Activated effector memory CD4-positive, alpha-beta T cell treated with Interleukin-2 at 50 U/mL for 16 hours (primary cell): ENCODE results near the gene IRAK1.

Experiments
- DNase-seq: peaks from one replicate; pipeline ENCODE4 v3.0.0-alpha.2; 2020

The IRAK1 gene

DNA sequence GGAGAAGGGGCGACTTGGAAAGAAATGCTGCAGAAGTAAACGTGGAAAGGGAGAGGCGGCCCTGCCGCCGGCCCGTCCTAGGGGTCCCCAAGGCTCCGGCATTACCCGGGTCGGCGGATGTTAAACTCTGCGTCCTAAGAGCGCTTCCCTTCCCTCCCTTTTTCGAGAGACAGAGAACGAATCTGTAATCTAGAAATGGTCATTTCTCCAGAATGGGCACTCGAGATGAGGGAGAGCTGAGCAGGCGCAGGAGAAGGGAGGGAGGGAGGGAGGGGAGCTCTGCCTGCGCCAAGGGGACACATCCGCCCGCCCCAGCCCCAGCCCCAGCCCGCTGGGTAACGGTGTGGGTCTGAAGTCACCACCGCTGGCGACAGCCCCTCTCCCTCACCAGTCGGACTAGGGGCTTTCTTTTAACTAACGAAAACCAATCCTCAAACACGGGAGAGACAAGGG is 49.8 kb downstream of the IRAK1 start:
- no peak for DNase-seq

DNA sequence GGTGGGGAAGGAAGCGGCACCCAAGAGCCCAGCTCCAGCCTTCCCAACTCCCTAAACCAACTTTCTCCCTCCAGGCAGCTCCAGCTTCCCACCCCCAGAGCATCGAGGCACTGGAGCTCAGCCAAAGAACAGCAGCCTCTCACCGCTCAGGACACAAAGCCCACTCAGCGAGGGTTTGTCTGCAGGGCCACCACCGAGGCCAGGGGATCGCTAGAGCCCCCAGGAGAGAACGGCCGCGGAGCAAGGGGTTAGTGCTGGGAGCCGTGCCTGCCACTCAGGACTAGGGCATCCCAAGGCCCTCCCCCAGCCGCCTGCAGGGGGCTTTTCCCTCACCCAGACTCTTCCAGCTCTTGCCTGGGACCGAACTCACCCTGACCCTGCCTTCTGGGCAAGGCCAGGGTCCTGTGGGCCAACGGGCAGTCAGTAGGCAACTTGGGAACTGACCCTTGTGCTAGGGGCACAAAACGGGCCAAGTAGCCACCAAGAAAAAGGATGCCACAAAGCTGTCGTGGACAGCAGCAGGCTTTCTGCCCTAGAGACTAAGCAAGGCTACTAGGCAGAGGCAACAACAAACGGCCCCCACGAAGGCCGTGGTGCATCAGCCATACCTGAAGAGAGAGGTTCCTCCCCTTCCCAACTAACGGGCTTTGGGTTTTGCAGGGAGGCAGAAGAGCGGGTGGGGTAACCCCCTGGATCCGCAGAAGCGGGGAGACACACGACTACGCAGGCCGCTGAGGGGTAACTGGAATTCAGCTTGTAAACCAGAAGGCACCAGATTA is 50.4 kb downstream of the IRAK1 start:
- no peak for DNase-seq

DNA sequence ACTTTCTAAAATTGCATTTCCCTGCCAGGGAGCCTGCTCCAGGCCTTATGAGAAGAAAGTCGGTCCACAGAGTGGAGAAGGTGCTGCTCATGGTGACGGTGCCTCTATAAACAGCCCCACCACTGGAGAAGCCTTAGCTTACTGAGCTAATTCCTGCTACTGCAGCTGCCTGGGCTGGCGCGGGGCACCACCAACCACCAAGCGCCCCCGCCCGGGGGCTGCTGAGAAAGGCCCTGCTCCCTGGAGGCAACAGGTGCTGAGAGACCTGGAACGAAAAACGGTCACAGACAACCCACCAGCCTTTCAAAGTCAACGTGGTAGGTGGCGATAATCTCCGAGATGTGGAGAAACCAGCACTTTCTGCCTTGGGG is 51.0 kb downstream of the IRAK1 start:
- DNase-seq = no peak

DNA sequence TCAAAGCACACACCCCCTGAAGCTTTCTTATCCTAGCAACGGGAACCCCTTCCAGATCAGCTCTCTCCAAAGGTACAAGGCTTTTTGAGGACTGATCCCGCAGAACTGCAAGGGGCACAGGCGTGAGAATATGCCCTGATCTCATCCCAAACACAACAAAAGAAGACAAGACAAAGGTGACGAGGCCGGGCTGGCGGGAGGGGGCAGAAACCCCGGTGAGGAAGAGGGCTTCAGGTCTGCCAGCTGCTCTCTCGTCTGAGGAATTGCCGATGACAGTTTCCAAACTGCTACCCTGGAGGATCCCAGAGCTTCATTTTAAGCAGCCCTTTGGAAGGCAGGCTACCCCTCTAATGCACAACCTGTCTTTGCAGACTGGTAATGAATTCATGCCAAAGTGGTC is 51.4 kb downstream of the IRAK1 start:
- DNase-seq = no peak

DNA sequence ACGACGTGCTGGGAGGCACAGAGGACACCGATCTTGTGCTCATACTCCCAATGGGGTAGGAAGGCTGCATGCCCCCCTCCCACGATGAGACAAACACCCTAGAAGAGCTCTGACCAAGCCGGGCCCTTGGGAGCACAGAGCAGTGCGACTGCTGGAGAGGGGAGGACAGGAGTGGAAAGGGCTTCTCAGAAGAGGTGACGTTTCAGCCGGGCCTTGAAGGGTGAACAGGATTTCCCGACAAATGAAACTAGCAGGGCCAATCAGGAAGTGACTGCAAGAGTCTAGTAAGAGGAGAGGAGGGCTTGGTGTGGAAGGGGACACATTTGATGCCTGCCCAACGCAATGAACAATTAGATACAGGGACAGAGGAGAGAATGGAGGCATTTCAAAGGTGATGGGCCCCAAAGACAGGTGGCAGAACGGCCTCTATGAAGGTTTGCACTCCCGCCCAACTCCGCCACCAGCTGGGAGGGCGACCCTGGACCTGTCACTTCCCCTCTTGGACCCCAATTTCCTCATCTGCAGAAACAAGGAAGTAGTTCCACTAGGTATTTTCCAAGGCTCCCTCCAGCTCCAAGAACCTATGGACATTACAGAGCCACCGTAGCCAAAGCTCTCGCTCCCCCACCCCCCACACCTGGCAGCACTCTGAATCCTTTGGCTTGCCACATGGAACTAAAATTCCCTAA is 52.0 kb downstream of the IRAK1 start:
- DNase-seq = no peak

DNA sequence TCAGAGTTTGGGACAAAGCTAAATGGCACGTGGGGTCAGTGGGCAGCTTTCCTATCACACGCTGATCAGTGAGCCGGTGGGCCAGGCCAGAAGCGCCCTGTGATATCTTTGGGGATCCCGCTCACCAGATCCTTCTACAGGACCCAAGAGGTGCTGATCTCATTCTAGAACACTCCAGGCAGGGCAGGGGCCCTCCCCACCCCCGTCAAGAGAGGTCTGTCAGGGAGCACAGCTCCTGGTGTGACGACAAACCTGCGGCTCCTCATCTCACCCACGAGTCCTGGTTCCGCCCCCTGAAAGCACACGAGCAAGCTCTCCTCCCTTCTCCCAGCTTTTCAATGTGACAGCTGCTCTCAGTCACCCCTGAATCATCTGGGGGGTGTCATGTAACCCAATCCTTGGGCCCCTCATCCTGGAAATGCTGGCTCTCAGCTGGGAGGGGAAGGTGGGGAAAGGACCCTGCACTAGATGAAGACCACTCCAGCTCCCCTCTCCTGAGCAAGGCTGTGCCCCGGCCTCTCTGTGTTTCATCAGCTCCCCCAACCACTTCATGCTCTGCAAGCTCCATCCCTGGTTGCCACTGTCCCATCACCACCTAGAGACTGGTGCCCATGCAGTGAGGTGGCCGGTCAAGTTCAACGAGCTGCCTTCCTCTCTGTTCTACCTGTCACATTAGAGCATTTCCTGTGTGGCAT is 52.7 kb downstream of the IRAK1 start:
- no peak for DNase-seq

DNA sequence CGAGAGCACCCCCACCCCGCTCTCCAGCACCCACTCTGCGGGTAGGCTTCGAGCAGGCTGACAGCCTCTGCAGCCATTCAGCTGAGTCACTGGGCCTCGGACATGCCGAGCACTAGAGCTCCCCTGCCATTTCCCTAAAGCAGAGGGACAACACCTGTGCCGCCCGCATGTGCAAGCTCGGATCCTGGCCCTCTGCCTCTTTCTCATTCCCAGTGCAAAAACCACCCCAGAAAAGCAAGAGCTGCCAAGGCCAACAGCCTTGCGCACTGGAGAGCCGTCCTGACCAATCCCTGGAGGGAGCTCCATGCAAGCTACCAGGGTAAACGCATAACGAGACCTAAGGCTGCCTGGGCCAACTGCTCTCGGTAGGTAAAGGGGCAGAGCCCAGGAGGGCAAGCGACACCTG is 53.4 kb downstream of the IRAK1 start:
- no peak for DNase-seq

DNA sequence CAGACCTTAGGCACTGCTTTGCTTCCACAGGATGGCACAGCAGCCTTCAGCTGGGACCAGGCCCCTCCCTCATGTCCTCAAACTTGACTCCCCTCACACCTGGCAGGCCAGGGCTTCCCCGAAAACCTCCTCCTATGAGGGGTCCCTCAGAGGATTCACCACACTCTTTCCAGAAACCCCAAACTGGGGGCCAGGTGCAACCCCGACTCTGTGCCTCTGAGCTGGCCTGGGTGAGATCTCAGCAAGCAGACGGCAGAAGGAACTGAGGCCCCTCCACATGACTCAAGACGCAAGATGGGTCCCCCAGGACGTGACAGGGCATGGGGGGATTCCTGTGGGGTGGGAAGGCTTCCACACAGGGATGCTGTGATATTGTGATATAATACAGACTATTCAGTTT is 54.3 kb downstream of the IRAK1 start:
- no peak for DNase-seq

DNA sequence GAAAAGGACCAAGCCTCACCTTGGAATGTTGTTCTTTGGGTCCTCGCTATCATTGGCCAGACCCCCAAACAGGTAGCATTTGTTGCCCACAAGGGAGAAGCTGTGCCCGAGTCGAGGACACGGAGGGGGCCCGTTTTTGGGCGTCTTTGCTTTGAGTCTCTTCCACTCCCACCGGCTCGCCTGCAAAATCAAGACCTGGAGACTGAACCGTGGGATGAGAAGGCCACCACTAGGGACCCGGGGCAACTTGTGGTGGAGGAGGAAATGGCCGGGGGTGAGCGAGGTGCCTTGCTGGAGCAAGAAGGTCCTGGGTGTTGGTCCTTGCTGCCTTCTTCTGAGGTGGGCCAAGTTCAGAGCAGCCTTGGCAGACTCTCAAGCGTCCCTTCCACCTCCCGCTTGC is 55.6 kb downstream of the IRAK1 start:
- no peak for DNase-seq

DNA sequence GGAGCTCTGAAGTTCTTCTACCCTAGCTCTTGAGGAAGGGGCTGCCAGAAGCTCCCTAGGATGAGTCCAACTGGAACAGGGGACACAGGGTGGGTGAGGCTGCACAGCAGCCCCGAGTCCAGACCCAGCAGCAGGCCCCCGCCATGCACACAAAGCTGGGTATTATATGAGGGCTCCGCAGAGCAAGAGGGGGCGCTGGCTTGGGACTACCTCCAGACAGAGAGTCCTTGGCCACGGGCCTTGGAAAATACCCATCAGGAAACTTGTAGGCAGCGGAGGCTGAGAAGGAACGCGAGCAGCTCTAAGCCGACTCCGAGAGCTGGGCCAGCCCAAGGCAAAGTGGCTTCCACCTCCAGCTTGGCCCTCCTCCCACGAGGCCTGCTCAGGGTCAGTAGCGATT is 56.2 kb downstream of the IRAK1 start:
- DNase-seq = no peak

DNA sequence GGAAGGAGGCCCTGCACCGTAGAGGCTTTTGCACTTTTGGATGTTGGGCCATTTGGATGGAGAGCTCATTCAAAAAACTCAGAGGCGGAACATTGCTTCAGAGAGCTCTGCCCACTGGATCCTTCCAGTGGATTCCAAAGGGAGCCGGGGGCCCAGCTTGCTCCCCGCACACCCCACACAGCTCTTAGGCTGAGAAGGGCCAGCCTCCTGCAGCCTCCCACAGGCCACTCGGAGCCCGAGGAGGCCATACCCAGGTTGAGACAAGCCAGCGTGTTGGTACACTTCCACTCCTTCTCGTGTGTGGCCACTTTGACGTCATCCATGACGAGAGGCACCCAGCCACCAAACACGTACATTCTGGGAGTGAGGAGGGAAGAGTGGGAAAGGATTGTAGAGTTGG is 58.4 kb downstream of the IRAK1 start:
- DNase-seq = no peak

DNA sequence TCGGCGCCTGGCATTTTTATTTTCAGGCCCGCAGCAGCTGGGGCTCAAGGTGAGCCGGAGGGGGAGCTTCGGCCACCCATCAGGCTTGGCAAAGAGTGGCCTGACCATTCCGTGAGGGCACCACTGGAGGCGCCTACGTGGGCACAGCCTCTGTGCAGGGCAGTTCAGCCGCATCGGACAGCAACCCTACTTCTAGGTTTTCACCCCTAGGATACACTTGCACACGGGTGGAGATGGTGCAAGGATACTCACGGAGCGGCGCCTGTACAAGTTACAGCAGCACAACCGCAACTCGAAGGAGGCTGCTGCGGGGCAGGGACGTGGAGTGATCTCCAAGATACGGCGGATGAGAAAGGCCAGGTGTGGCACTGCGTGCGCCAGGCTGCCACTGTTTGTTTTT is 58.9 kb downstream of the IRAK1 start:
- DNase-seq = no peak
